T-helper 1 cell treated with Interleukin-12 subunit alpha and Interleukin-12 subunit beta and Interleukin-4 antibody, amounts not matched to agents 30 μg/mL and 1 μg/mL, for 36 hours (primary cell): ENCODE data around the gene LIPT2.
A peak's percentile ranks its signal among the peaks of the same experiment; 100 is the strongest.
"Not testable (repeated sequence)": the region's sequence is repeated elsewhere in the genome, so short reads cannot be mapped to it uniquely, and the experiment has no call there.

ENCODE experiments used
- H3K27ac Mint-ChIP-seq: one replicate; pipeline ENCODE4 v1.8.0; 2021; ENCODE audit warnings: mild to moderate bottlenecking, mixed read lengths
- H3K27me3 Mint-ChIP-seq: one replicate; pipeline ENCODE4 v1.8.0; 2021; ENCODE audit warnings: low read depth, mixed read lengths
- H3K36me3 Mint-ChIP-seq: one replicate; pipeline ENCODE4 v1.8.0; 2021; ENCODE audit warnings: low read depth, mixed read lengths
- H3K4me1 Mint-ChIP-seq: one replicate; pipeline ENCODE4 v1.8.0; 2021; ENCODE audit warnings: low read depth, mixed read lengths
- H3K4me3 Mint-ChIP-seq: one replicate; pipeline ENCODE4 v1.8.0; 2021; ENCODE audit warnings: mild to moderate bottlenecking, moderate library complexity, mixed read lengths
- H3K9me3 Mint-ChIP-seq: one replicate; pipeline ENCODE4 v1.8.0; 2021; ENCODE audit warnings: mixed read lengths

LIPT2 gene

GRCh38 chr11:74520927-74521665 is 27.6 kb upstream of the LIPT2 start:
- Mint-ChIP-seq H3K36me3 (no peaks in the 10 kb centered on the region), H3K4me3 (no peak overlapping the region)

GRCh38 chr11:74520316-74520715 is 26.8 kb upstream of the LIPT2 start:
- Mint-ChIP-seq H3K9me3 (no peaks in the 10 kb centered on the region), H3K4me3 (no peak overlapping the region), H3K27ac (no peak overlapping the region)

More at GRCh38 chr11:74520927-74521665, 27.6 kb upstream of the LIPT2 start:
- Mint-ChIP-seq H3K9me3 (no peaks in the 10 kb centered on the region), H3K4me1 (no peaks in the 10 kb centered on the region), H3K27ac (no peak overlapping the region), H3K27me3 (peaks cover 31% of the 10 kb centered on the region)

GRCh38 chr11:74519710-74520109 is 26.2 kb upstream of the LIPT2 start:
- no peaks in the 10 kb centered on the region for H3K4me1 Mint-ChIP-seq
- H3K4me3 Mint-ChIP-seq = no peak overlapping the region
- H3K27ac Mint-ChIP-seq = no peak overlapping the region
- H3K36me3 Mint-ChIP-seq = no peaks in the 10 kb centered on the region
- H3K27me3 Mint-ChIP-seq = peaks cover 39% of the 10 kb centered on the region
- no peaks in the 10 kb centered on the region for H3K9me3 Mint-ChIP-seq

More at GRCh38 chr11:74520316-74520715, 26.8 kb upstream of the LIPT2 start:
- H3K27me3 Mint-ChIP-seq = peaks cover 39% of the 10 kb centered on the region
- H3K36me3 Mint-ChIP-seq = no peaks in the 10 kb centered on the region
- H3K4me1 Mint-ChIP-seq = no peaks in the 10 kb centered on the region

- H3K4me3 Mint-ChIP-seq = not testable (repeated sequence)
These were observed 24.1 kb upstream of the LIPT2 start for GRCh38 chr11:74517592-74517991.

GRCh38 chr11:74507582-74507981 is 14.1 kb upstream of the LIPT2 start:
- peaks cover 6% of the 10 kb centered on the region for H3K27me3 Mint-ChIP-seq
- H3K27ac Mint-ChIP-seq = no peak overlapping the region
- H3K4me3 Mint-ChIP-seq = no peak overlapping the region
- no peaks in the 10 kb centered on the region for H3K36me3 Mint-ChIP-seq
- no peaks in the 10 kb centered on the region for H3K4me1 Mint-ChIP-seq
- H3K9me3 Mint-ChIP-seq = peaks cover under 1% of the 10 kb centered on the region

More at GRCh38 chr11:74517592-74517991, 24.1 kb upstream of the LIPT2 start:
- not testable (repeated sequence) for H3K27ac Mint-ChIP-seq, H3K36me3 Mint-ChIP-seq, H3K4me1 Mint-ChIP-seq, H3K9me3 Mint-ChIP-seq
- H3K27me3 Mint-ChIP-seq = peaks cover 39% of the 10 kb centered on the region

GRCh38 chr11:74506823-74507222 is 13.3 kb upstream of the LIPT2 start:
- no peak overlapping the region for H3K27ac Mint-ChIP-seq
- H3K9me3 Mint-ChIP-seq = peaks cover 6% of the 10 kb centered on the region
- H3K27me3 Mint-ChIP-seq = no peaks in the 10 kb centered on the region
- H3K36me3 Mint-ChIP-seq = no peaks in the 10 kb centered on the region
- no peaks in the 10 kb centered on the region for H3K4me1 Mint-ChIP-seq
- no peak overlapping the region for H3K4me3 Mint-ChIP-seq

- no peaks in the 10 kb centered on the region for H3K27me3 Mint-ChIP-seq
- H3K27ac Mint-ChIP-seq = no peak overlapping the region
- H3K4me3 Mint-ChIP-seq = no peak overlapping the region
- H3K9me3 Mint-ChIP-seq = peaks cover 12% of the 10 kb centered on the region
- H3K4me1 Mint-ChIP-seq = no peaks in the 10 kb centered on the region
- H3K36me3 Mint-ChIP-seq = no peaks in the 10 kb centered on the region
These were observed 12.4 kb upstream of the LIPT2 start for GRCh38 chr11:74505911-74506310.

GRCh38 chr11:74504100-74504691 is 10.7 kb upstream of the LIPT2 start:
- H3K36me3 Mint-ChIP-seq = no peaks in the 10 kb centered on the region
- H3K4me3 Mint-ChIP-seq = no peak overlapping the region

GRCh38 chr11:74494916-74495315 is 1.4 kb upstream of the LIPT2 start:
- Mint-ChIP-seq H3K4me3 (peak overlapping the region; percentile 25), H3K27ac (no peak overlapping the region), H3K4me1 (peaks cover 14% of the 10 kb centered on the region), H3K9me3 (no peaks in the 10 kb centered on the region), H3K36me3 (no peaks in the 10 kb centered on the region), H3K27me3 (peaks cover 5% of the 10 kb centered on the region)

More at GRCh38 chr11:74504100-74504691, 10.7 kb upstream of the LIPT2 start:
- Mint-ChIP-seq H3K9me3 (peaks cover 12% of the 10 kb centered on the region), H3K4me1 (no peaks in the 10 kb centered on the region), H3K27me3 (peaks cover 4% of the 10 kb centered on the region), H3K27ac (no peak overlapping the region)

GRCh38 chr11:74493791-74494630 is 487 bp upstream of the LIPT2 start:
- H3K4me1 Mint-ChIP-seq = peaks cover 14% of the 10 kb centered on the region
- peaks cover 5% of the 10 kb centered on the region for H3K27me3 Mint-ChIP-seq
- no peaks in the 10 kb centered on the region for H3K36me3 Mint-ChIP-seq
- peak overlapping the region; percentile 77 for H3K4me3 Mint-ChIP-seq
- peak overlapping the region; percentile 72 for H3K27ac Mint-ChIP-seq
- H3K9me3 Mint-ChIP-seq = no peaks in the 10 kb centered on the region

GRCh38 chr11:74492084-74492483 is 1.4 kb downstream of the LIPT2 start:
- Mint-ChIP-seq H3K27ac (peak overlapping the region; percentile 39), H3K4me1 (peaks cover 14% of the 10 kb centered on the region), H3K36me3 (no peaks in the 10 kb centered on the region), H3K27me3 (peaks cover 4% of the 10 kb centered on the region), H3K9me3 (no peaks in the 10 kb centered on the region), H3K4me3 (peak overlapping the region; percentile 49)

GRCh38 chr11:74490941-74491340 is 2.6 kb downstream of the LIPT2 start:
- Mint-ChIP-seq H3K27me3 (no peaks in the 10 kb centered on the region), H3K9me3 (no peaks in the 10 kb centered on the region), H3K4me1 (peaks cover 14% of the 10 kb centered on the region), H3K36me3 (no peaks in the 10 kb centered on the region), H3K4me3 (no peak overlapping the region), H3K27ac (no peak overlapping the region)

GRCh38 chr11:74487875-74488274 is 5.6 kb downstream of the LIPT2 start:
- H3K4me3 Mint-ChIP-seq = no peak overlapping the region
- H3K36me3 Mint-ChIP-seq = no peaks in the 10 kb centered on the region
- H3K27ac Mint-ChIP-seq = no peak overlapping the region
- peaks cover 7% of the 10 kb centered on the region for H3K4me1 Mint-ChIP-seq
- H3K27me3 Mint-ChIP-seq = no peaks in the 10 kb centered on the region
- no peaks in the 10 kb centered on the region for H3K9me3 Mint-ChIP-seq

GRCh38 chr11:74485868-74486267 is 7.7 kb downstream of the LIPT2 start:
- no peaks in the 10 kb centered on the region for H3K9me3 Mint-ChIP-seq
- peaks cover 5% of the 10 kb centered on the region for H3K27me3 Mint-ChIP-seq
- no peak overlapping the region for H3K4me3 Mint-ChIP-seq
- H3K4me1 Mint-ChIP-seq = peaks cover 2% of the 10 kb centered on the region
- no peaks in the 10 kb centered on the region for H3K36me3 Mint-ChIP-seq
- no peak overlapping the region for H3K27ac Mint-ChIP-seq
